SK-N-SH (cell line): ENCODE data around the gene REN. TPM values are rescaled to one million over a fixed set of nuclear protein-coding genes. Genes with fewer than 3 reads are reported as not detected.

Experiments
- CTCF ChIA-PET: fragments of 300-600, 350-600 bp; formaldehyde crosslinking; extraction: SDS; loops from one replicate; lab custom pipeline; 2021; lab: Yijun Ruan, JAX
- POLR2A ChIA-PET: fragments of 350-600 bp; sonication (Branson Sonifier 250); formaldehyde crosslinking; extraction: SDS; loops from one replicate; lab custom pipeline; 2020; ENCODE audit warnings: antibody characterized with exemption, inconsistent platforms; lab: Yijun Ruan, JAX
- DNase-seq: peaks from one replicate; pipeline ENCODE4 v3.0.0; 2012
- H2AFZ ChIP-seq: fragments of 200-600 bp; sonication (generic); 2 replicates; pipeline ENCODE4 v1.8.1; 2016; ENCODE audit warnings: antibody characterized with exemption, mild to moderate bottlenecking, low read depth
- H3F3A ChIP-seq: fragments of 200-600 bp; sonication (generic); replicated peaks from 2 replicates; pipeline ENCODE3; 2016; ENCODE audit warnings: antibody characterized with exemption, mild to moderate bottlenecking; ENCODE audit not compliant: insufficient read depth
- H3K27ac ChIP-seq, 2 experiments: fragments of 200-500 bp in 1 of 2; fragments of 200-600 bp in 1 of 2; sonication (Bioruptor generic) in 1 of 2; sonication (generic), shearing (Covaris generic) in 1 of 2; 2 replicates each; pipeline versions ENCODE4 v1.5.1 to v1.6.1; 2014 to 2016; ENCODE audit warnings: low read depth in 2 of 2, inconsistent platforms in 1 of 2, low read length in 1 of 2, mild to moderate bottlenecking in 1 of 2, mixed read lengths in 1 of 2
- H3K27me3 ChIP-seq: fragments of 200-600 bp; sonication (generic), shearing (Covaris generic); 2 replicates; pipeline ENCODE4 v1.6.1; 2016; ENCODE audit warnings: mixed run types; ENCODE audit not compliant: insufficient read depth
- H3K36me3 ChIP-seq, 2 experiments: fragments of 200-500 bp in 1 of 2; fragments of 200-600 bp in 1 of 2; sonication (Bioruptor generic) in 1 of 2; sonication (generic) in 1 of 2; replicated peaks in 1 of 2; 2 replicates each; pipeline versions ENCODE3 to v1.5.1; 2014 to 2016; ENCODE audit warnings: low read length in 1 of 2, mild to moderate bottlenecking in 1 of 2; ENCODE audit not compliant: insufficient read depth in 2 of 2, control insufficient read depth in 1 of 2
- H3K4me1 ChIP-seq, 2 experiments: fragments of 200-500 bp in 1 of 2; fragments of 200-600 bp in 1 of 2; sonication (Bioruptor generic) in 1 of 2; sonication (generic), shearing (Covaris generic) in 1 of 2; 2 replicates each; pipeline versions ENCODE4 v1.5.1 to v1.6.1; 2014 to 2016; ENCODE audit warnings: low read depth in 1 of 2, low read length in 1 of 2, mixed run types in 1 of 2; ENCODE audit not compliant: insufficient read depth in 2 of 2, control insufficient read depth in 1 of 2
- H3K4me2 ChIP-seq: fragments of 200-600 bp; sonication (generic), shearing (Covaris generic); 2 replicates; pipeline ENCODE4 v1.6.1; 2017; ENCODE audit warnings: mixed run types
- H3K4me3 ChIP-seq, 2 experiments: fragments of 200-500 bp in 1 of 2; fragments of 200-600 bp in 1 of 2; sonication (Bioruptor generic) in 1 of 2; sonication (generic), shearing (Covaris generic) in 1 of 2; 2 replicates each; pipeline versions ENCODE4 v1.5.1 to v1.8.1; 2014 to 2016; ENCODE audit warnings: low read depth in 2 of 2, inconsistent platforms in 1 of 2, low read length in 1 of 2, mild to moderate bottlenecking in 1 of 2, mixed read lengths in 1 of 2, moderate library complexity in 1 of 2
- H3K79me2 ChIP-seq: fragments of 200-600 bp; sonication (generic); 2 replicates; pipeline ENCODE4 v1.8.1; 2017; ENCODE audit warnings: mild to moderate bottlenecking; ENCODE audit not compliant: insufficient read depth
- H3K9ac ChIP-seq: fragments of 200-600 bp; sonication (generic); 2 replicates; pipeline ENCODE4 v1.6.1; 2017; ENCODE audit warnings: mixed run types
- H3K9me2 ChIP-seq: fragments of 200-600 bp; sonication (generic); 2 replicates; pipeline ENCODE4 v1.6.1; 2017; ENCODE audit warnings: mixed run types
- H3K9me3 ChIP-seq: fragments of 200-600 bp; sonication (generic); 2 replicates; pipeline ENCODE4 v1.6.1; 2017; ENCODE audit warnings: mixed run types, mild to moderate bottlenecking, moderate library complexity
- H4K20me1 ChIP-seq: fragments of 200-600 bp; sonication (generic); 2 replicates; pipeline ENCODE4 v1.6.1; 2017; ENCODE audit warnings: mild to moderate bottlenecking, mixed run types; ENCODE audit not compliant: insufficient read depth
- ELF1 ChIP-seq: IDR thresholded peaks from 2 replicates; pipeline ENCODE4 v1.4.0; 2012
- EP300 ChIP-seq, 2 experiments: IDR thresholded peaks; 2 replicates each; pipeline versions ENCODE4 v1.4.0 to v1.6.1; 2012; ENCODE audit warnings: borderline replicate concordance in 1 of 2, low read depth in 1 of 2, low read length in 1 of 2
- FOXM1 ChIP-seq: IDR thresholded peaks from 2 replicates; pipeline ENCODE4 v1.4.0; 2012; ENCODE audit warnings: low read depth, mild to moderate bottlenecking
- GABPA ChIP-seq: IDR thresholded peaks from 2 replicates; pipeline ENCODE4 v1.4.0; 2012; ENCODE audit warnings: low read depth, mild to moderate bottlenecking
- GATA2 ChIP-seq: sonication (generic); formaldehyde crosslinking; IDR thresholded peaks from 2 replicates; pipeline ENCODE4 v1.5.0; 2020; ENCODE audit warnings: mild to moderate bottlenecking, missing genetic modification reagents
- IRF3 ChIP-seq: fragments of 150-350 bp; IDR thresholded peaks from 2 replicates; pipeline ENCODE4 v1.6.1; 2016; ENCODE audit warnings: mild to moderate bottlenecking, low read depth, low read length
- MEF2A ChIP-seq: IDR thresholded peaks from 2 replicates; pipeline ENCODE4 v1.4.0; 2012; ENCODE audit warnings: low read depth, borderline replicate concordance
- MXI1 ChIP-seq: IDR thresholded peaks from 2 replicates; pipeline ENCODE4 v1.6.1; 2012; ENCODE audit warnings: mild to moderate bottlenecking, low read depth, low read length, improper control_type of control experiment
- PBX3 ChIP-seq: IDR thresholded peaks from 2 replicates; pipeline ENCODE4; 2012
- POLR2AphosphoS5 ChIP-seq: IDR thresholded peaks from 2 replicates; pipeline ENCODE4 v1.6.1; 2012; ENCODE audit warnings: low read depth, low read length
- REST ChIP-seq: IDR thresholded peaks from 2 replicates; pipeline ENCODE4 v1.6.1; 2012; ENCODE audit warnings: mild to moderate bottlenecking, low read depth, low read length, moderate library complexity
- RFX5 ChIP-seq: IDR thresholded peaks from 2 replicates; pipeline ENCODE4 v1.6.1; 2012; ENCODE audit warnings: mild to moderate bottlenecking, improper control_type of control experiment, low read length
- RXRA ChIP-seq: IDR thresholded peaks from 2 replicates; pipeline ENCODE4 v1.4.0; 2012; ENCODE audit warnings: low read depth, mild to moderate bottlenecking, borderline replicate concordance
- TAF1 ChIP-seq: IDR thresholded peaks from 2 replicates; pipeline ENCODE4 v1.6.1; 2012; ENCODE audit warnings: low read depth, mild to moderate bottlenecking, low read length, moderate library complexity, borderline replicate concordance
- TEAD4 ChIP-seq: IDR thresholded peaks from 2 replicates; pipeline ENCODE4 v1.4.0; 2012; ENCODE audit warnings: mild to moderate bottlenecking, borderline replicate concordance; ENCODE audit not compliant: insufficient read depth
- ZBTB33 ChIP-seq: IDR thresholded peaks from 2 replicates; pipeline ENCODE4 v1.4.0; 2012; ENCODE audit warnings: low read depth, borderline replicate concordance
- WGBS: methylation state at CpG from one replicate; pipeline ENCODE4 v1.1.6; 2017; ENCODE audit warnings: low lambda C conversion rate; 5-methylcytosine and 5-hydroxymethylcytosine counted together
- polyA plus RNA-seq, 3 experiments: library from polyadenylated mRNA; depleted of rRNA; stranded (reverse); fragments of >200 nt; gene quantifications; 2 replicates each; pipeline ENCODE4 v1.2.3, GENCODE V29; 2012

REN gene
- polyA plus RNA-seq, 1 of the 3 experiments (the other 2 are of a cell fraction), result not detected

- TF ChIP-seq ZBTB33 (no peak), GABPA (no peak), MEF2A (no peak)
These were observed 6.4 kb upstream of the REN start (continued) for GRCh38 chr1:204172404-204173029.

- H3K27me3 ChIP-seq, result no peaks in the 10 kb centered on the region; the same call in 1 of the 2 replicates
- no peak overlapping the region for H2AFZ ChIP-seq
- no peak overlapping the region for H3K4me2 ChIP-seq
- no peaks in the 10 kb centered on the region for H3F3A ChIP-seq
- 0 out of 2 replicates have a peak, but pooled peaks cover 5% of the 10 kb centered on the region for H3K9me3 ChIP-seq
- H3K9ac ChIP-seq, result no peak overlapping the region
- no peak for DNase-seq
- POLR2A ChIA-PET, result no interaction called here
- no peak overlapping the region for H3K27ac ChIP-seq
- no peaks in the 10 kb centered on the region for H3K79me2 ChIP-seq
- no peak for TF ChIP-seq POLR2AphosphoS5
- TF ChIP-seq FOXM1, result no peak
- no peak for TF ChIP-seq IRF3
- peak; percentile 45; the same call in 1 of the 2 replicates for TF ChIP-seq MEF2A
- no peak for TF ChIP-seq MXI1
- TF ChIP-seq ELF1, result no peak
- TF ChIP-seq RFX5, result no peak
- no peak for TF ChIP-seq TAF1
- no peak for TF ChIP-seq PBX3
- TF ChIP-seq EP300 (IDR thresholded peaks at IDR 0.05; ENCODE audit: borderline replicate concordance in 1 of 2, low read depth in 1 of 2, low read length in 1 of 2), result no peak
- TF ChIP-seq GATA2, result no peak
- TF ChIP-seq RXRA, result peak; percentile 49; the same call in 1 of the 2 replicates
- no peak for TF ChIP-seq REST
- no peak for TF ChIP-seq TEAD4
- CTCF ChIA-PET, result interaction anchor here (1.0 to 20.5 kb wide), 6 partner anchors 9 to 227 kb away, joined by 3 to 302 read pairs (median 16); partner anchors contain the start of gene PLEKHA6
- no peaks in the 10 kb centered on the region for H3K9me2 ChIP-seq
- 38% methylated on average over 4 of the region's 4 CpGs for WGBS
- H3K4me1 ChIP-seq, result 0 out of 4 replicates have a peak, but pooled peaks cover 0 to 3% of the 10 kb centered on the region in 2 experiments
- no peaks in the 10 kb centered on the region for H4K20me1 ChIP-seq
- no peak overlapping the region for H3K4me3 ChIP-seq
- H3K36me3 ChIP-seq, result no peaks in the 10 kb centered on the region
These were observed 5.6 kb upstream of the REN start for GRCh38 chr1:204171751-204172178.
